ENCODE results near the gene SCUBE3.

Gene SCUBE3

GRCh38 chr6:35213824-35214756, at the start of gene SCUBE3:
Gene SCUBE3, plus strand, starts transcription at chr6:35213956. Its CDS starts 463 bp downstream, at chr6:35214419.
- peak; percentile 16 for DNase-seq

GRCh38 chr6:35164277-35164676, 49.5 kb upstream of the SCUBE3 start:
- DNase-seq = no peak

- no peak for DNase-seq
Measured at GRCh38 chr6:35164868-35165267, 48.9 kb upstream of the SCUBE3 start.

GRCh38 chr6:35165630-35166071, 48.1 kb upstream of the SCUBE3 start:
- peak; percentile 60 for DNase-seq

- DNase-seq = no peak
Measured at GRCh38 chr6:35166116-35166515, 47.6 kb upstream of the SCUBE3 start.

GRCh38 chr6:35166520-35166919, 47.2 kb upstream of the SCUBE3 start:
- DNase-seq = no peak

- DNase-seq = no peak
Measured at GRCh38 chr6:35167505-35167904, 46.3 kb upstream of the SCUBE3 start.

- no peak for DNase-seq
Measured at GRCh38 chr6:35168461-35168861, 45.3 kb upstream of the SCUBE3 start.

- no peak for DNase-seq
Measured at GRCh38 chr6:35170166-35170565, 43.6 kb upstream of the SCUBE3 start.

- no peak for DNase-seq
Measured at GRCh38 chr6:35170891-35171290, 42.9 kb upstream of the SCUBE3 start.

GRCh38 chr6:35173044-35173426, 40.7 kb upstream of the SCUBE3 start:
- DNase-seq = no peak

GRCh38 chr6:35173427-35174087, 40.2 kb upstream of the SCUBE3 start:
- no peak for DNase-seq

GRCh38 chr6:35174088-35174434, 39.7 kb upstream of the SCUBE3 start:
- no peak for DNase-seq

- DNase-seq = no peak
Measured at GRCh38 chr6:35174501-35174900, 39.3 kb upstream of the SCUBE3 start.

- DNase-seq = no peak
Measured at GRCh38 chr6:35176301-35177024, 37.3 kb upstream of the SCUBE3 start.

GRCh38 chr6:35177157-35177556, 36.6 kb upstream of the SCUBE3 start:
- DNase-seq = no peak

- DNase-seq = no peak
Measured at GRCh38 chr6:35177596-35177995, 36.2 kb upstream of the SCUBE3 start.

- DNase-seq = no peak
Measured at GRCh38 chr6:35178012-35178411, 35.7 kb upstream of the SCUBE3 start.

- no peak for DNase-seq
Measured at GRCh38 chr6:35178932-35179832, 34.6 kb upstream of the SCUBE3 start.

- no peak for DNase-seq
Measured at GRCh38 chr6:35179901-35180535, 33.7 kb upstream of the SCUBE3 start.

GRCh38 chr6:35181308-35181932, 32.3 kb upstream of the SCUBE3 start:
- DNase-seq = no peak
